Muscle layer of duodenum (tissue), 2 donors: Measurements from ENCODE around the gene OPN1SW.

Experiments
- H3K27ac ChIP-seq: one replicate; pipeline ENCODE4 v1.7.0; 2013; ENCODE audit warnings: mild to moderate bottlenecking, low read length
- H3K27me3 ChIP-seq: one replicate; pipeline ENCODE4 v1.7.0; 2013; ENCODE audit warnings: low read depth, mild to moderate bottlenecking, control low read depth, low read length
- H3K36me3 ChIP-seq, 2 donors: one replicate each; pipeline ENCODE4 v1.7.0; 2013; ENCODE audit warnings: low read length in 2 of 2, control low read depth in 1 of 2, mild to moderate bottlenecking in 1 of 2; ENCODE audit not compliant: insufficient read depth in 2 of 2, control insufficient read depth in 1 of 2
- H3K4me1 ChIP-seq, 2 donors: one replicate each; pipeline ENCODE4 v1.7.0; 2013; ENCODE audit warnings: low read length in 2 of 2, mild to moderate bottlenecking in 2 of 2, control low read depth in 1 of 2, moderate library complexity in 1 of 2; ENCODE audit not compliant: insufficient read depth in 2 of 2, control insufficient read depth in 1 of 2
- H3K4me3 ChIP-seq, 2 donors: one replicate each; pipeline ENCODE4 v1.7.0; 2013; ENCODE audit warnings: low read length in 2 of 2, low read depth in 1 of 2, mild to moderate bottlenecking in 1 of 2
- H3K9me3 ChIP-seq, 2 donors: one replicate each; pipeline ENCODE4 v1.7.0; 2013; ENCODE audit warnings: low read length in 2 of 2, control low read depth in 1 of 2, mild to moderate bottlenecking in 1 of 2; ENCODE audit not compliant: control insufficient read depth in 1 of 2
- donor health status: healthy.

The OPN1SW gene

DNA sequence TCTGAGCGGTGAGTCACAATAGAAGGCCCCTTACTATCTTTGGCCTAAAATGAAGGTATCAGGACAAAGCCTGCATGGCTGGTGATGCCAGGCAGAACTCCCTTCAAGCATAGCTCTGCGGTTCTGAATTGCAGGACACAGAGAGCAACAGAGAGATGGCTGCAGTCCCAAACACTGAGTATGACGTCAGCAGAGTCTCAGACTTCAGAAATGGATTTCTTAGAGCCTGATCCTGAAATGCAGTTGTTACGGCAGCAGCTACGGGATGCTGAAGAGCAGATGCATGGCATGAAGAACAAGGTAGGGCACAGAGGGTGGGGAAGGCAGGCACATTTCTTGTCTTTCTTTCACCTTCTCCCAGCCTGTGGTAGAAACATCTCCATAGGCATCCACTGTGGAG lies 29.6 kb upstream of the OPN1SW start:
- no peak overlapping the region for H3K4me3 ChIP-seq
- H3K36me3 ChIP-seq: peaks cover 0 to 40% of the 10 kb centered on the region in 2 donors
- no peaks in the 10 kb centered on the region for H3K9me3 ChIP-seq
- no peaks in the 10 kb centered on the region for H3K27me3 ChIP-seq
- no peak overlapping the region for H3K27ac ChIP-seq
- H3K4me1 ChIP-seq: peaks cover 0 to 4% of the 10 kb centered on the region in 2 donors

DNA sequence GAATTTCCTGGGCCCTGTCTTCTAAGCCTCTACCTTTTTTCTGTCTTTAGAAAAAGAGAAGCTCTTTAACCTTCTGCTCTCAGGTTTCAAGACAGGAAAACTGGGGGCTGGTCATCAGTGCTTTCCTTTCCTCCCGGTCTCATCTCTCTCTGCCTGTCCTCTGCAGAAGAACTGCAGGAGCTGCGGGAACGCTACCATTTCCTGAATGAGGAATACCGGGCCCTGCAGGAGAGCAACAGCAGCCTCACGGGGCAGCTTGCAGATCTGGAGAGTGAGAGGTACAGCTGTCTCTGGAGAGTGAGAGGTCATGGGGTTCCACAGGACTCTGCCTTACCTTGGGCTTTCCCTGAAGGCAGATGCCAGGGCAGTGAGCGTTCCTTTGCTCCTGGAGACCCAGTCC lies 28.9 kb upstream of the OPN1SW start:
- peaks cover 0 to 40% of the 10 kb centered on the region in 2 donors for H3K36me3 ChIP-seq
- H3K4me3 ChIP-seq: no peak overlapping the region
- H3K9me3 ChIP-seq: no peaks in the 10 kb centered on the region
- no peak overlapping the region for H3K27ac ChIP-seq
- no peaks in the 10 kb centered on the region for H3K27me3 ChIP-seq
- peaks cover 0 to 4% of the 10 kb centered on the region in 2 donors for H3K4me1 ChIP-seq

DNA sequence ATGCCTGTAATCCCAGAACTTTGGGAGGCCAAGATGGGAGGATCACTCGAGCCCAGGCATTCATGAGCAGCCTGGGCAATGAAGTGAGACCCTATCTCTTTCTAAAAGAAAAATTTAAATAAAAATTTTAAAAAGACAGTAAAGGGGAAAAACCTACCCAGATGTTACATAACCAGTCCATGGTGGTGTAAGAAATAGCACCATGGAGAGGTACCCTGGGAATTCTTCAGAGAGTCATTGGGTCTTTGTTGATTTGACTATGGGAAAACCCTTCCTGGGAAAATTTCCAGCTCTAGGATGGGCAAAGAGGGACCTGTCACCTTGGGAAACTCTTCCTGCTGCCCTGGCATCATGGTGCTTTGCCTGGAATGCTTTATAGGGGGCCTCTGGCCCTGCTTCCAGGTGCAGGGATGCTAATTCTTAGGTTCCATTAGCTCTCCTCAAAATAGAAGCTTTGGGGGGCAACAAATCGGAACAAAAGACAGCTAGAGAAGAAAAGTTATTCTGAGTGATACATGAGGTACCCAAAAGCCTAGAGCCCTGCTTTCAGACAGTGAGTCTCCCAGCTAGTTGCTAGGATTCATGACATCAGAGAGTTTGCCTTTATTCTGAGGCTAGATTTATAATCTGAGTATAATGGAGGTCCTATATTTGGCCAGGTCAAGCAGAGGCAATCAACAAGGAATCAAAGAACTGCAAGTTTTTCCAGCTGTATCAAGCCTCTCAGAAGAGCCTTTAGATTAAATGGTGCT lies 26.2 kb upstream of the OPN1SW start:
- Histone ChIP-seq H3K27me3 (no peaks in the 10 kb centered on the region), H3K4me3 (no peak overlapping the region), H3K4me1 (peaks cover 0 to 4% of the 10 kb centered on the region in 2 donors), H3K9me3 (no peaks in the 10 kb centered on the region), H3K36me3 (peaks cover 0 to 27% of the 10 kb centered on the region in 2 donors), H3K27ac (no peak overlapping the region)

DNA sequence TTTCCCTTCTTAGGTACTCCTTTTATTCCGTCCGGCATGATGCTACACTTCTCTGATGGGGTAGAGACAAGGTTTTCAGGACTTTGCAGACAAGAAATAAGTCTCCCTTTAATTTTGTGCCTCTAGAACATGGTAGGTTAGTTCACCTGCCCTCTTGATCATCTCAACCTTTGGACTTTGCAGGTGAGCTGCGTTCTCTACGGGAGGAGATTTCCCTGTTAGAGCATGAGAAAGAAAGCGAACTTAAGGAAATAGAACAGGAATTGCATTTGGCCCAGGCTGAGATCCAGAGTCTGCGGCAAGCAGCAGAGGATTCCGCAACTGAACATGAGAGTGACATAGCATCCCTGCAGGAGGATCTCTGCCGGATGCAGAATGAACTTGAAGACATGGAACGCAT lies 25.4 kb upstream of the OPN1SW start:
- no peak overlapping the region for H3K27ac ChIP-seq
- H3K36me3 ChIP-seq: peaks cover 0 to 20% of the 10 kb centered on the region in 2 donors
- H3K27me3 ChIP-seq: no peaks in the 10 kb centered on the region
- no peaks in the 10 kb centered on the region for H3K9me3 ChIP-seq
- H3K4me3 ChIP-seq: no peak overlapping the region
- H3K4me1 ChIP-seq: peaks cover 0 to 4% of the 10 kb centered on the region in 2 donors

DNA sequence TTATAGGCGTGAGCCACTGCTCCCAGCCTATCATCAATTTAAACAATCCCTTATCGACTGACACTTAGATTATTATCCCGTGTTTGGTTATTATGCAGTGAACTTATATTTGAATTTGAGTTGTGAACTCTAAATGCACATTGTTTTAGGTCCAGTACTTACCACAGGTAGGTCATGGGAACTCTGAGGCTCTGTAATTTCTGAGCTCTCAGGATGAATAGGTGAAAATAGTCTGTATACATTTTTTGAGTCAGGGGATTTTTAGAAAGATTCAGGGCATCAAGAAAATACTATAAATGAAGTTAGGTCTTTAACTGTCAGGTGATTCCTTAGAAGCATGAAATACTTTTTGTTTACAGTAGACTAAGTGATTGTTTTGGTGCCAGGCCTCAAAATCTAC lies 25.0 kb upstream of the OPN1SW start:
- Histone ChIP-seq H3K27me3 (no peaks in the 10 kb centered on the region), H3K27ac (no peak overlapping the region), H3K36me3 (peaks cover 0 to 15% of the 10 kb centered on the region in 2 donors)

DNA sequence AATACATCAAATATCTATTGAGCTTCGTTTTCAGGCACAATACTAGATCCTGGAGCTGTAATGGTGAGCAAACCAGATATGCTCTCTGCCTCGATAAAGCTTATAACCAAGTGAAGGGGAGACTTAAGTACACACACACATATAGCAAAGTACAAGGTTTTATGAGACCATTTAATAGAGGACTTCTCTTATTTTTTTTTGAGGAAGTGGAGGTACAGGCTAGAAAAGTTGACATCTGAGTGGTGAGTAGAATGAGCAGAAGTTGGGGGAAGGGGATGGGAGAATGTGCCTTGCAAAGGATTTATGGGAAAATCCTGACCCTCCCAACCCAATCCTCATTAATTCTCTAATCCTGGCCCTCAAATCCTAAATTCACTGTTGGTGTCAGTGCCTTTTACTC lies 23.9 kb upstream of the OPN1SW start:
- peaks cover 0 to 8% of the 10 kb centered on the region in 2 donors for H3K36me3 ChIP-seq
- no peaks in the 10 kb centered on the region for H3K4me1 ChIP-seq
- H3K9me3 ChIP-seq: no peaks in the 10 kb centered on the region
- no peak overlapping the region for H3K27ac ChIP-seq
- H3K4me3 ChIP-seq: no peak overlapping the region
- H3K27me3 ChIP-seq: no peaks in the 10 kb centered on the region

More for the DNA sequence above, 25.0 kb upstream of the OPN1SW start:
- H3K9me3 ChIP-seq: no peaks in the 10 kb centered on the region
- H3K4me1 ChIP-seq: peaks cover 0 to 4% of the 10 kb centered on the region in 2 donors
- no peak overlapping the region for H3K4me3 ChIP-seq

DNA sequence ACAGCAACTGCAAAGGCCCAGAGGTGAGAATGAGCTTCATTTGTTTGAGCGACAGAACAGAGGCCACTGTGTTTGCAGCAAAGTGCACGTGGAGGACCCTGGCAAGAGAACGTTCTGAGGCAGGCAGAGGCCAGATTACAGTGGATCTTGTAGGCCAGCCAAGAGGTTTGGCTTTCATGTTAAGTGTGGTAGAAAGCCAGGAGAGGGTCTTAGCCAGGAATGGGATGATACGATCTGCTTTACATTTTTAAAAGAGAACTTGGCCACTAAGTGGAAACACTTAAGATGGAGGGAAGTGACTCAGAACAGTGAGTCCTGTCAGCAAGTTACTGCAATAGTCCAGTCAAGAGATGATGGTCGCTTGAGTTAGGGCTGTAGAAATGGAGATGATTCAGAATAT lies 20.7 kb upstream of the OPN1SW start:
- no peaks in the 10 kb centered on the region for H3K9me3 ChIP-seq
- no peak overlapping the region for H3K27ac ChIP-seq
- peaks cover 0 to 10% of the 10 kb centered on the region in 2 donors for H3K36me3 ChIP-seq

DNA sequence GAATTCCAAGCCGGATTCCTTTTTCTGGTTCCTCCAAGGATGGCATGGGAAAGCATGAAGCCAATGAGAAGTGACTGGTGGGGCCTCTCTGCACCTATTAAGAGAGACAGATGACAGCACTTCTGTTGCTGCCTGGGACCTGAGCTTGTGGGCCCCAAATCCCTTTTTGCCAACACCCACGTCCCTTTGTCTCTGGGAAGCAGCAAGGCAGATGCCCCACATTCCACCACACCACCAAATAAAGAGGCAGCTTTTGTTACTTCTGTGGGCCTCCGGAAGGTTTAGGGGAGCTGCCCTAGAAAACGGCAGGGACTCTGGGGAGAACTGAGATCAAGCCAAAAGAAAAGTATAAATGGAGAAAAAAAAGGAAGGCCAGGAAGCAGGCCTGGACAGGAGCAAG lies 19.5 kb upstream of the OPN1SW start:
- no peak overlapping the region for H3K27ac ChIP-seq
- no peaks in the 10 kb centered on the region for H3K9me3 ChIP-seq
- H3K27me3 ChIP-seq: no peaks in the 10 kb centered on the region
- peaks cover 0 to 5% of the 10 kb centered on the region in 2 donors for H3K36me3 ChIP-seq
- H3K4me1 ChIP-seq: peaks cover 0 to 11% of the 10 kb centered on the region in 2 donors
- H3K4me3 ChIP-seq: no peak overlapping the region

More for the DNA sequence above, 20.7 kb upstream of the OPN1SW start:
- Histone ChIP-seq H3K4me1 (peaks cover 0 to 11% of the 10 kb centered on the region in 2 donors), H3K4me3 (no peak overlapping the region), H3K27me3 (no peaks in the 10 kb centered on the region)

DNA sequence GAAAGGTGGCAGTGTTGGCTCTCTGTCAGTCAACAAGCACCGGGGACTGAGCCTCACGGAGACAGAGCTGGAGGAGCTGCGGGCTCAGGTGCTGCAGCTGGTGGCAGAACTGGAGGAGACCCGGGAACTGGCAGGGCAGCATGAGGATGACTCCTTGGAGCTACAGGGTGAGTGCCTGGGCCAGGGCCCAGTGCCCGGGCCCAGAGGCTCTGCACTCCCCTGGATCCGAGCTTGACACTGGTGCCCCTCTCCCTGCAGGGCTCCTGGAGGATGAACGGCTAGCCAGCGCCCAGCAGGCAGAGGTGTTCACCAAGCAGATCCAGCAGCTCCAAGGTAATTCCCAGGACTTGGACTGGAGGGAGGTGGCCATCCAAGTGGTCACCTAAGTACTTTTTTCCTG lies 18.8 kb upstream of the OPN1SW start:
- Histone ChIP-seq H3K27ac (no peak overlapping the region), H3K36me3 (peaks cover 0 to 5% of the 10 kb centered on the region in 2 donors), H3K4me1 (peaks cover 0 to 11% of the 10 kb centered on the region in 2 donors), H3K9me3 (no peaks in the 10 kb centered on the region), H3K27me3 (peaks cover 2% of the 10 kb centered on the region), H3K4me3 (no peak overlapping the region)

DNA sequence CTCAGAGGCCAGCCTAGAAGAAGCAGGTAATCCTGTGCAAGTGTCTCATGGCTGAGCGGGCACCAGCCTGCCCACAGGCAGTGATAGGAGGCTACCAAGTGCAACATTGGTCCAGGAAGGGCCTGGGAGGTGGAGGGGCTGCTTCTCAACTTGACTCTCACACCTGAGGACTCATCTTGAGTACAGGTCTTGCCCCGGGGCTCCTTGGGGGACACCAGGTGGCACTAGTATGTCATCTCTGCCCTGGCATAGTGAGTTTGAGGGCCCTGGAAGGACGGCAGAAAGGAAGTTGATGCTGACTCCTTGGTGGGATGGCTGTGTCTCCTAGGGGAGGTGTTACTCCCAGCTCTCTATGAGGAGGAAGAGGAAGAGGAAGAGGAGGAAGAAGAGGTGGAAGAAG lies 18.4 kb upstream of the OPN1SW start:
- Histone ChIP-seq H3K9me3 (no peaks in the 10 kb centered on the region), H3K27me3 (peaks cover 3% of the 10 kb centered on the region), H3K4me1 (peaks cover 0 to 11% of the 10 kb centered on the region in 2 donors), H3K27ac (no peak overlapping the region), H3K36me3 (peaks cover 0 to 5% of the 10 kb centered on the region in 2 donors), H3K4me3 (no peak overlapping the region)

DNA sequence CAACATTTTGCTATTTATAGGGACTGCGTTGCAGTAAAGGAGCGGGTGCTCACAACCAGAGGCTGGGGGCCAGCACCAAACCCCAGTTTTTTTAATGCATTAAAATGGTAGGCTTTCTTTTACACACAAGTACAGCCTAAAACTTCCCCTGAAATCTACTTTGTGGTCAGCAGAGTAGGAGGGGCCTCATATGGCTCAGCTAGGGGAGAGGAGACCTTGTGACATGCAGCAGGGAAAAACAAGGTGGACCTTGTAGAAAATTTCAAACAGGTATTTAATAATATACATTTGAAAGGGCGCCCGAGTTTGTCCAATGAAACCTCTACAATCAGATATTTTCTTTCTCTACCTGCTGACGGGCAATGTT lies 17.6 kb upstream of the OPN1SW start:
- Histone ChIP-seq H3K27me3 (peaks cover 3% of the 10 kb centered on the region), H3K27ac (no peak overlapping the region), H3K36me3 (peaks cover 0 to 5% of the 10 kb centered on the region in 2 donors), H3K4me1 (peaks cover 0 to 11% of the 10 kb centered on the region in 2 donors), H3K4me3 (no peak overlapping the region), H3K9me3 (no peaks in the 10 kb centered on the region)
